Stimulated activated naive B cell treated with anti-CD40 and anti-IgM and Interleukin-4, amounts not matched to agents 10 μg/mL and 1 μg/mL and 100 μg/mL, for 72 hours (primary cell): ENCODE measurements around the gene IGSF22.
A peak's percentile ranks its signal among the peaks of the same experiment; 100 is the strongest.

Source experiments
- ATAC-seq, 2 donors: fragments of 150-1000 bp; cut with Tn5 transposase; replicated peaks; 2 replicates each; pipeline ENCODE4 v1.10.0; 2021; ENCODE audit warnings: moderate library complexity in 1 of 2
- DNase-seq: peaks from one replicate; pipeline ENCODE4 v3.0.0; 2021
- H3K27ac Mint-ChIP-seq: one replicate; pipeline ENCODE4 v1.8.0; 2022; ENCODE audit warnings: mild to moderate bottlenecking, mixed read lengths
- H3K27me3 Mint-ChIP-seq, 2 donors: one replicate each; pipeline ENCODE4 v1.8.0; 2022; ENCODE audit warnings: mixed read lengths in 2 of 2
- H3K36me3 Mint-ChIP-seq, 2 donors: one replicate each; pipeline ENCODE4 v1.8.0; 2022; ENCODE audit warnings: mixed read lengths in 2 of 2, mild to moderate bottlenecking in 1 of 2
- H3K4me1 Mint-ChIP-seq, 2 donors: one replicate each; pipeline ENCODE4 v1.8.0; 2022; ENCODE audit warnings: mixed read lengths in 2 of 2, mild to moderate bottlenecking in 1 of 2
- H3K4me3 Mint-ChIP-seq, 2 donors: one replicate each; pipeline ENCODE4 v1.8.0; 2022; ENCODE audit warnings: mild to moderate bottlenecking in 2 of 2, mixed read lengths in 2 of 2, moderate library complexity in 1 of 2
- H3K9me3 Mint-ChIP-seq, 2 donors: one replicate each; pipeline ENCODE4 v1.8.0; 2022; ENCODE audit warnings: mixed read lengths in 2 of 2, mild to moderate bottlenecking in 1 of 2

IGSF22 gene

GRCh38 chr11:18713646-18714442 lies 12.1 kb downstream of the IGSF22 start:
- Mint-ChIP-seq H3K4me3 (no peak overlapping the region), H3K4me1 (no peaks in the 10 kb centered on the region), H3K27ac (no peak overlapping the region), H3K9me3 (no peaks in the 10 kb centered on the region), H3K36me3 (no peaks in the 10 kb centered on the region), H3K27me3 (peaks cover 7 to 24% of the 10 kb centered on the region in 2 donors)
- ATAC-seq (no peak), DNase-seq (no peak)

DNA sequence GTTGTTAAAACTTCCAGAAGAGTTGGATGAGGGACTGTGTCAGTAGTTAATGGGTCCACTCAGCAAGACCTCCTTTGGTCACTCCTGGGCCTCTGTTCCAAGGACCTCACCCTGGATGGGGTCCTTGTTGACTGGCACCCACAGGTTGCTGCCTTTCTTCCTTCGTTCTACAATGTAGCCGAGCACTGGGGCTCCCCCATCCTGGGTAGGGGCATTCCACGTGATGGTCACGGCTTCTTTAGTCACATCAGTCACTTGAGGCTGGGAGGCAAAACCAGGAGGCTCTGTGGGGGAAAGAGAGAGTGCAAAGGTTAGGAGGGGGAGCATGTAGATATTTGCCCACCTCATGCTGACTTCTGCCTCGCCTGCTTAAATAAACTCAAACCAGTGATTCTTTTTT lies 15.4 kb downstream of the IGSF22 start:
- peak in 1 of 2 donors; percentile 34 for ATAC-seq
- H3K4me1 Mint-ChIP-seq, result peaks cover 12 to 16% of the 10 kb centered on the region in 2 donors
- H3K9me3 Mint-ChIP-seq, result no peaks in the 10 kb centered on the region
- H3K36me3 Mint-ChIP-seq, result no peaks in the 10 kb centered on the region
- no peak for DNase-seq
- no peak overlapping the region for H3K4me3 Mint-ChIP-seq
- no peak overlapping the region for H3K27ac Mint-ChIP-seq
- H3K27me3 Mint-ChIP-seq, result peaks cover 11 to 32% of the 10 kb centered on the region in 2 donors

DNA sequence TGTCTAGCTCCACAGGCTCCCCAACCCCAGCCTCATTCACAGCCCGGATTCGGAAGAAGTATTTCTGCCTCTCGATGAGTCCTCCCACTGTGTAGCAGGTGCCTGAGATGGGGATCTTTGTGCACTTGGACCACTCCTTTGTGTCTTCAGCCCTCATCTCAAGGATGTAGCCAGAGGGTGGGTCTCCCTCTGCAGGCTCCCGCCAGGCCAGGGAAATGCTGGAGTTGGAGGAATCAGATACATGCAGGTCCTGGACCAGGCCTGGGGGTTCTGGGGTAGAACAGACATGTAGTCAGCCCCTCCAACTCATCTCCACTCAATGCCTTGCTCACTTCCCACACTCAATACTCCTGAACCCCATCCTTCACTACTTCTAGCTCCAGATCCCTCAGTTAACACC lies 16.6 kb downstream of the IGSF22 start:
- peaks cover 4 to 35% of the 10 kb centered on the region in 2 donors for H3K27me3 Mint-ChIP-seq
- no peaks in the 10 kb centered on the region for H3K9me3 Mint-ChIP-seq
- no peak for DNase-seq
- no peaks in the 10 kb centered on the region for H3K36me3 Mint-ChIP-seq
- ATAC-seq, result no peak
- H3K4me3 Mint-ChIP-seq, result no peak overlapping the region
- H3K4me1 Mint-ChIP-seq, result peaks cover 19 to 25% of the 10 kb centered on the region in 2 donors
- no peak overlapping the region for H3K27ac Mint-ChIP-seq

GRCh38 chr11:18707811-18708340 lies 18.1 kb downstream of the IGSF22 start:
- peaks cover 4 to 41% of the 10 kb centered on the region in 2 donors for H3K27me3 Mint-ChIP-seq
- no peak overlapping the region for H3K27ac Mint-ChIP-seq
- DNase-seq (no peak), ATAC-seq (no peak)
- peaks cover 21 to 25% of the 10 kb centered on the region in 2 donors for H3K4me1 Mint-ChIP-seq
- no peaks in the 10 kb centered on the region for H3K9me3 Mint-ChIP-seq
- peaks cover 0 to 4% of the 10 kb centered on the region in 2 donors for H3K36me3 Mint-ChIP-seq
- H3K4me3 Mint-ChIP-seq, result no peak overlapping the region

DNA sequence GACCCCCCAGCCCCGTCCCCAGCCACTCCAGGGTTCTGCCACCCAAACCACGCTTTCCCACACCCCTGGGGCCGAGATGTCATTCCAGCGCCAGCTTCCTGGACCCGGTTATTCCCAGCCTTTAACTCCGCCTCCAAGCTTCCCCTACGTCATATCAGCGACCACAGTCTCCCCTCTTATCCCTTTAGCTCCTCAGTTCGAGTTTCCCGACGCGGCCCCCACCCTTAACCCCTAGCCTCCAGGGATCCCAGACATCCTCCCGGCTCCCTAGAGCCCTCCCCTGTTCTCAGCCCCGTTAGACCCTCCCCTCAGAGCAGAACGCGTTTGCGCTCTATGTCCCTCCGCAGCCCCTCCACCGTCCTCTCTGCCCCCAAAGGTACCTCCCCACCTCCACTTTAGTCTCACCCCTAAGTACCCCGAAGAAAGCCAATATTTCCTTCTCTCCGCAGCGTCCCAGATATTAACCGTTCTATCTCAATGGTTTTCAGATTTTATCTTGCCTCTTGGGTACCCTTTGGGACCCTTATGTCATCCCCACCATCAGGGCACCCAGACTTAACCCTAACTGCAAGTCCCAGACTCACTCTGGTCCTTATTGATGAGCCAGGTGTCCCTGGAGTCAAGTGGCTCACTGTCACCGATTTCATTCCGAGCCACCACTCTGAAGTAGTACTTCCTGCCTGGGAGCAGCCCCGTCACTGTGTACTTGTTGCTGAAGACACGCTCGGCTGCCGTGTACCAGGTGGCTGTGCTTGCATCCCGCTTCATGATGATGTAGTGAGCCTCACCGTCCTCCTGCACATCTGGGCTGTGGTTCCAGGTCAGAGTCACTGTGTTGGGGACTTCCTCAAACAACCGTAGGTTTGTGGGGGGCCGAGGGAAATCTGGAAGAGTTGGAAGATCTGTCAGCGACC lies 19.4 kb downstream of the IGSF22 start:
- Mint-ChIP-seq H3K27ac (peak overlapping the region; percentile 97), H3K4me3 (peak overlapping the region; percentile 81 to 94), H3K27me3 (peaks cover 4 to 35% of the 10 kb centered on the region in 2 donors), H3K4me1 (peaks cover 21 to 25% of the 10 kb centered on the region in 2 donors), H3K9me3 (no peaks in the 10 kb centered on the region), H3K36me3 (peaks cover 0 to 4% of the 10 kb centered on the region in 2 donors)
- peak; percentile 55 for DNase-seq
- peak; percentile 74 to 86 for ATAC-seq

- Mint-ChIP-seq H3K27ac (peak overlapping the region; percentile 56), H3K4me3 (peak overlapping the region; percentile 67 to 81), H3K36me3 (peaks cover 0 to 4% of the 10 kb centered on the region in 2 donors), H3K9me3 (no peaks in the 10 kb centered on the region), H3K4me1 (peaks cover 21 to 25% of the 10 kb centered on the region in 2 donors), H3K27me3 (peaks cover 11 to 35% of the 10 kb centered on the region in 2 donors)
- no peak for DNase-seq
- peak; percentile 60 to 65 for ATAC-seq
These were observed 20.2 kb downstream of the IGSF22 start for GRCh38 chr11:18705651-18706281.

DNA sequence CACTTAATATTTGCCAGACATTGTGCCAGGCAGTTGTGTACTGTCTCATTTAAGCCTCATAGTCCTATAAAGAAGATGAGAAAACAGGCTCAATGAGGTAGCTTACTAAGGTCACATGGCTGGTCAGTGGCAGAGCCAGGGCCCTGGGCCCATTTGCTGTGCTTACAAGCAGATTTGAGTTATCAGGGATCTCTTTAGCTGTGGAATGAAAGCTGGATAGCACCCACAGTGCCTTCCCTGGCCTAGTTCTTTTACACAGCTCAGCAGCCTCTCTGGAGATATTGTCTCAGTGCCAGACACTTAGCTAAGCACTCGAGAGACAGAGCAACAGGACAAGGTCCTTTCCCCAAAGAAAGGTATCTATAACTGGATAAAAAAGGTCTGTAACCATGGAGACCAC lies 21.3 kb downstream of the IGSF22 start:
- peaks cover 21 to 37% of the 10 kb centered on the region in 2 donors for H3K27me3 Mint-ChIP-seq
- DNase-seq (no peak), ATAC-seq (no peak)
- peaks cover 0 to 4% of the 10 kb centered on the region in 2 donors for H3K36me3 Mint-ChIP-seq
- H3K27ac Mint-ChIP-seq, result no peak overlapping the region
- no peaks in the 10 kb centered on the region for H3K9me3 Mint-ChIP-seq
- H3K4me1 Mint-ChIP-seq, result peaks cover 26 to 32% of the 10 kb centered on the region in 2 donors
- H3K4me3 Mint-ChIP-seq, result peak overlapping the region in 1 of 2 donors; percentile 45

DNA sequence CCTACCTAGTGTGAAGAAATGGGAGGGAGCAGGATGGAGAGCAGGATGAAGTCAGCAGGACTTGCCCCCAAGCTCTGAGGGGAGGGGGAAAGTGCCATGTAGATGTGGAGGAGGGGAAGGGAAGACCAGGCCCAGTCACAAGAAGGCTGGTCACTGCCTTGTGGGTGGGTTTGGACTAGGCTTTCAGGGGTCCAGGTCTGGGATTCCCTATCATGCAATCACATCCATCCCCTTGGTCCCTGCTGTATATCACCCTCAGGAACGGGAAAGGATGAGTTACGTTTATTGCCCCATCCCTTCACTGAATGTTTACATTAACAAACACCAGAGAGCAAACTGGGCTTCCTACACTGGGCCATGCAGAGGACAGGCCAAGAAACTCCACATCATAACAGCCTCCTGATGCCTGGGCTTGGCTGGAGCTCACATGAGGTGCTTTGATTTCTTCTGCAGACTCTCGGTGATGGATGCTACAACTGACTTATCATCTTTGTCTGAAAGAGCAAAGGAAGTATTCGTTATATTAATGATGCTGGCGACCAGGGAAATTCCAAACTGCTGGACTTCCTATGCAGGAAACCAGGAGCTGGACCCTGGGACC lies 21.8 kb downstream of the IGSF22 start:
- Mint-ChIP-seq H3K36me3 (peaks cover 0 to 4% of the 10 kb centered on the region in 2 donors), H3K4me3 (no peak overlapping the region), H3K27ac (no peak overlapping the region), H3K9me3 (no peaks in the 10 kb centered on the region), H3K4me1 (peaks cover 30 to 38% of the 10 kb centered on the region in 2 donors), H3K27me3 (peaks cover 25 to 39% of the 10 kb centered on the region in 2 donors)
- DNase-seq (no peak), ATAC-seq (no peak)

DNA sequence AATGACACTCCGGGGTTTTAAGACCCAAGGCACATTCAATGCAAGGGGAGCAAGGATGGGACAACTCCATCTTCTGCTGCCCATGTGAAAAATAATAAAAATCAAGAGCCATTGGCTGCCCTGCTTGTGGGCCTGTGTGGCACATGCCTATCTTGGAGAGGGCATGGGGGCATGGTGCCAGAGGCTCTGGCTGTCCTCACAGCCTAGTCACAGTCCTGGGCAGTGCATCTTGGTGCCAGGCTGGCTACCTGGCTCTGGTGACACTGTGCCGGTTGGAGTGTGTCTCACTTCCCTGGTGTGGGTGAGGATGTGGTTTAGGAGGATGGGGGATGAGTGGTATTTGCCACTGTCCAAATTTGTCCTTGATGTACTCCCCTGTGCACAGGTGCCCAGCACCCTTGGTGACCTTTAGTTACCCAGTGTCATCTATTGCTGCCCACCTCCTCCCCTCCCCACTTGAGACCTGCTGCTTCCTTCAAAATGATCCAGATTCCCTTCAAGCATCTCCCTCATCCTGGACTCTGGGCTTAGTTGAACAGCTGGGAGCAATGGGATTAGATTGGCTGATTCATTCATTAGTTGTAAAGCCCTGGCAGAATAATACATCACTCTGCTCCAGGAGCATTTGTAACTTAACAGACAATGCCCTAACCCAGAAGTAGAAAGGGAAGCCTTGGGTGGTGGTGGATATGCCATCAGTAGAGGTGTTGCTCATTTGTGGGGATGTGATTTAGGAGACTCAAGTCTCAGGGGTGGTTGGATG lies 22.8 kb downstream of the IGSF22 start:
- Mint-ChIP-seq H3K4me3 (no peak overlapping the region), H3K36me3 (peaks cover 0 to 4% of the 10 kb centered on the region in 2 donors), H3K27ac (no peak overlapping the region), H3K9me3 (no peaks in the 10 kb centered on the region), H3K4me1 (peaks cover 33 to 42% of the 10 kb centered on the region in 2 donors), H3K27me3 (peaks cover 25 to 39% of the 10 kb centered on the region in 2 donors)
- DNase-seq (no peak), ATAC-seq (no peak)

GRCh38 chr11:18701614-18702216 lies 24.3 kb downstream of the IGSF22 start:
- ATAC-seq, result no peak
- Mint-ChIP-seq H3K27ac (no peak overlapping the region), H3K9me3 (no peaks in the 10 kb centered on the region), H3K4me1 (peaks cover 32 to 42% of the 10 kb centered on the region in 2 donors), H3K4me3 (no peak overlapping the region), H3K27me3 (peaks cover 23 to 36% of the 10 kb centered on the region in 2 donors), H3K36me3 (peaks cover 0 to 4% of the 10 kb centered on the region in 2 donors)
- DNase-seq, result no peak

GRCh38 chr11:18700872-18701271 lies 25.1 kb downstream of the IGSF22 start:
- Mint-ChIP-seq H3K36me3 (peaks cover 0 to 4% of the 10 kb centered on the region in 2 donors), H3K4me3 (no peak overlapping the region), H3K9me3 (no peaks in the 10 kb centered on the region), H3K27me3 (peaks cover 20 to 33% of the 10 kb centered on the region in 2 donors), H3K4me1 (peaks cover 27 to 33% of the 10 kb centered on the region in 2 donors), H3K27ac (no peak overlapping the region)
- no peak for ATAC-seq
- no peak for DNase-seq

DNA sequence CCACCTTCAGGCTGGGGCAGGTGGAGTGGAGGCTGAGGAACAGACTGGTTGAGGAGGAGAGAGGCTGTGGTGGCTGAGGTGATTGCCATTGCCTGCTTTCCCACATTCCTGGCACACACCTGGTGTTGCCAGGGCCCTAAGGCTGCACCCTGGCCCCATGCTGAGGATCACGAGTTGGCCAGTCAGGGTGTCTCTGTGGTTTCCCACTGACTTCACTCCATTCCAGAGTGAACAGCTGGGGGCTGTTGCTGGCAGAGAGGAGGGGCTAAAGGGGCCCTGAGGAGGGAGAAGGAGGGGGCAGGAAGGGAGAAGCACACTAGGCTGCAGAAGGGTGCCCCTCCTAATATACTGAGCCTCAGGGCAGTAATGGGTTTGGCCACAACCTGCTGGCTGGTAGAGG lies 25.6 kb downstream of the IGSF22 start:
- H3K9me3 Mint-ChIP-seq, result no peaks in the 10 kb centered on the region
- no peak for ATAC-seq
- H3K36me3 Mint-ChIP-seq, result peaks cover 0 to 4% of the 10 kb centered on the region in 2 donors
- peak overlapping the region in 1 of 2 donors; percentile 25 for H3K4me3 Mint-ChIP-seq
- H3K27me3 Mint-ChIP-seq, result peaks cover 20 to 29% of the 10 kb centered on the region in 2 donors
- no peak for DNase-seq
- H3K27ac Mint-ChIP-seq, result peak overlapping the region; percentile 21
- H3K4me1 Mint-ChIP-seq, result peaks cover 22 to 29% of the 10 kb centered on the region in 2 donors
